Hepatocyte (in vitro differentiated cells): ENCODE data around the gene ZCCHC8.

Experiments used
- EZH2 ChIP-seq: fragments of 200-600 bp; sonication (generic); IDR thresholded peaks from 2 replicates; pipeline ENCODE4 v1.6.1; 2016; ENCODE audit warnings: antibody characterized with exemption, mild to moderate bottlenecking, borderline replicate concordance
- TF ChIP-seq, protein P1 (sequence below): fragments of 200-600 bp; sonication (generic); IDR thresholded peaks from 2 replicates; pipeline ENCODE4 v1.5.1; 2016; ENCODE audit warnings: antibody characterized with exemption, mild to moderate bottlenecking; ENCODE audit not compliant: poor library complexity

DNA sequence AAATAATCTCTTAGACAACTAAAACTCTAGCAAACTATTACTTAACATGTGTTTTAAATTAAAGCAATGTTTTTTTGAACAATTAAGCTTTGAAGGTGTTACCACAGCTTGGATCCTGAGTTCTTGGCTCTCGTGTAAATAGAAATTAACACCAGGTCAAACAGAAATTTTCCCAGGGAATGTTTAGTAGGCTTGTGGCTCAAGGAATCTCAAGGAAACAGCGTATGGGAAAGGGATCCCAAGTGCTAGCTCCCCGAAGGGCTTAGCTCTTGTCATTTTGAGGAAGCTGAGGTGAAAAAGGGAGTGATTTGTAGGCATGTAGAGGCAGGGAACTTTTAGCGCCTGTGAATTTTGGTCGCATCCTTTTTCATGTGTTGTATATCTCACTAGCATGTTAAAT, 37.8 kb upstream of the ZCCHC8 start:
- TF ChIP-seq, protein P1, sequence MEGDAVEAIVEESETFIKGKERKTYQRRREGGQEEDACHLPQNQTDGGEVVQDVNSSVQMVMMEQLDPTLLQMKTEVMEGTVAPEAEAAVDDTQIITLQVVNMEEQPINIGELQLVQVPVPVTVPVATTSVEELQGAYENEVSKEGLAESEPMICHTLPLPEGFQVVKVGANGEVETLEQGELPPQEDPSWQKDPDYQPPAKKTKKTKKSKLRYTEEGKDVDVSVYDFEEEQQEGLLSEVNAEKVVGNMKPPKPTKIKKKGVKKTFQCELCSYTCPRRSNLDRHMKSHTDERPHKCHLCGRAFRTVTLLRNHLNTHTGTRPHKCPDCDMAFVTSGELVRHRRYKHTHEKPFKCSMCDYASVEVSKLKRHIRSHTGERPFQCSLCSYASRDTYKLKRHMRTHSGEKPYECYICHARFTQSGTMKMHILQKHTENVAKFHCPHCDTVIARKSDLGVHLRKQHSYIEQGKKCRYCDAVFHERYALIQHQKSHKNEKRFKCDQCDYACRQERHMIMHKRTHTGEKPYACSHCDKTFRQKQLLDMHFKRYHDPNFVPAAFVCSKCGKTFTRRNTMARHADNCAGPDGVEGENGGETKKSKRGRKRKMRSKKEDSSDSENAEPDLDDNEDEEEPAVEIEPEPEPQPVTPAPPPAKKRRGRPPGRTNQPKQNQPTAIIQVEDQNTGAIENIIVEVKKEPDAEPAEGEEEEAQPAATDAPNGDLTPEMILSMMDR, result no peak
- no peak for TF ChIP-seq EZH2
